Kidney (tissue), 14 donors: Measurements from ENCODE around the gene P3H1. TPM values are rescaled to one million over a fixed set of nuclear protein-coding genes. Genes with fewer than 3 reads are reported as not detected.

Source experiments
- DNase-seq, 5 donors: peaks; one replicate each; pipeline ENCODE4 v3.0.0-alpha.2; 2013 to 2020
- FAIRE-seq: peaks from 2 replicates; lab custom pipeline; 2012; peaks lifted over from hg19 to GRCh38; lab: Jason Lieb, UNC
- H3K27ac ChIP-seq, 2 donors: one replicate each; pipeline ENCODE4 v1.7.0; 2013; ENCODE audit warnings: low read depth in 2 of 2, low read length in 2 of 2, inconsistent platforms in 1 of 2
- H3K27me3 ChIP-seq: one replicate; pipeline ENCODE4 v1.7.1; 2013; ENCODE audit warnings: low read length, inconsistent platforms; ENCODE audit not compliant: control insufficient read depth, insufficient read depth
- H3K36me3 ChIP-seq, 3 donors: one replicate each; pipeline versions ENCODE4 v1.7.0 to v1.7.1; 2013; ENCODE audit warnings: low read length in 3 of 3, control low read depth in 1 of 3, inconsistent platforms in 1 of 3; ENCODE audit not compliant: insufficient read depth in 3 of 3, control insufficient read depth in 2 of 3
- H3K4me1 ChIP-seq, 3 donors: one replicate each; pipeline versions ENCODE4 v1.7.0 to v1.7.1; 2013; ENCODE audit warnings: low read length in 3 of 3, inconsistent platforms in 1 of 3, low read depth in 1 of 3; ENCODE audit not compliant: control insufficient read depth in 2 of 3, insufficient read depth in 2 of 3
- H3K4me3 ChIP-seq, 3 donors: one replicate each; pipeline versions ENCODE4 v1.7.0 to v1.8.1; 2013; ENCODE audit warnings: low read length in 3 of 3, control low read depth in 1 of 3, inconsistent platforms in 1 of 3
- H3K9ac ChIP-seq, 3 donors: one replicate each; pipeline versions ENCODE4 v1.7.0 to v1.7.1; 2013; ENCODE audit warnings: low read length in 3 of 3, control low read depth in 1 of 3, inconsistent platforms in 1 of 3
- H3K9me3 ChIP-seq, 3 donors: one replicate each; pipeline versions ENCODE4 v1.7.0 to v1.7.1; 2013; ENCODE audit warnings: low read length in 3 of 3, control low read depth in 1 of 3, inconsistent platforms in 1 of 3; ENCODE audit not compliant: control insufficient read depth in 2 of 3, insufficient read depth in 1 of 3
- intact Hi-C: fragments of 100-400 bp; cut with DNase I; formaldehyde crosslinking; loops from one replicate; pipeline ENCODE4 v1.11.1; 2022
- polyA plus RNA-seq: library from polyadenylated mRNA; stranded (reverse); fragments of 350-450 nt; fragmentation: Illumina TruSeq; extraction: RNeasy Lipid Tissue Mini Kit (QIAGEN cat#74804); gene quantifications from one replicate; pipeline ENCODE4 v1.2.3, GENCODE V29; 2014; ENCODE audit warnings: low read depth, low replicate concordance; ENCODE audit not compliant: insufficient read depth
- total RNA-seq: library from RNA; stranded (reverse); fragmentation: NEBNext Ultra II Directional; extraction: Animal tissue kit (Norgen Biotek cat#: 25700); gene quantifications from one replicate; pipeline ENCODE4 v1.2.1, GENCODE V29; 2021
- TF ChIP-seq, protein P1 (sequence below): IDR thresholded peaks from 3 replicates; pipeline ENCODE4 v1.5.1; 2012; ENCODE audit warnings: mild to moderate bottlenecking, moderate library complexity, borderline replicate concordance; ENCODE audit not compliant: insufficient read depth; ENCODE audit errors: extremely low read depth
- donor health status: control.
- donor health status: control.
- donor health status: control.
- donor health status: control.
- donor health status: control.
- donor health status: DM: yes; HTN: yes; CAD: no.
- donor health status: Normal renal cell carcinoma (clear cell type).

P3H1 gene
- total and polyA plus RNA-seq, 2 donors from 2014 or later: 19.0 to 29.7 TPM

DNA sequence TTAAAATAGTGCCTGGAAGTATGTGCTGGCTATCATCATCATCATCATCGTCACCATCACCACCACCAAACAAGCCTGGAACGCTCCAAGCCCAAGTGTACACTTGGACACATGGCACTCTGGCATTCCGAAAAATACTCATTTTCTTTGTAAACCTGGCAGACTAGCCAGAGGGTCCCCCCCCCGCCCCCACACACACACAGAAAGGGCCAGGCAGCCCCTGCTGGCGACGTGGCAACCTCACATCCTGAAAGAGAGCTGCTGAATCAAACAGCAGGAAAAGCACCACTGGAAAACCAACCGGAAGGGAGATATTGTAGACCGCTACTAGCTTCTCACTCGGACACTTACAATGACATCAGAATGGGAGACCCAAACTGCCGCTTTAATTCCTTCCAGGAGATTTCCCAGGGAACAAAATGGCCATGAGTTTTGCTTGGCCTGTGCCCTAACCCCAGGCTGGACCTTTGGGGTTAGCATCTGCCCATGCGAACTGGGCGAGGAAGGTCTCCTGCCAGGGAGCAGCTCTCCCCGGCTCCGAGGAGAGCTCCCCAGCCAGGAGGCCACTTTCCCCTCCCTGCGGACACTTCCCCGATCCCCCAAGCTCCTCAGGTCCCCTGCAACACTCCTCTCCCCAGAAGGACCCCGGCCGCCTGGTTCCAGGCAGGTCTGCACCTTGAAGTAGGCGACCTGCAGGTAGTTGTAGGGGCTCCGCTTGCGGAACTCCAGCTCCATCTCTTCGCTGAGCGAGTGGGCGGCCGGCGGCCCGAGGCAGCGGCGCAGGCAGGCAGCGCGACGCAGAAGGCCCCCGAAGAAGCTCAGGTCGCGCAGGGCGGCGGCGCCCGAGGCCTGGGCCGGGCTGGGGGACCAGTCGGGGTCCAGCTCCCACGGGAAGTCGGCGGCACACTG, 742 bp downstream of the P3H1 start:
- H3K9ac ChIP-seq: peak overlapping the region; percentile 24 to 93 (median 66)
- DNase-seq: peak in 4 of 5 donors; percentile 82 to 92 (median 88)
- H3K27me3 ChIP-seq: no peaks in the 10 kb centered on the region
- FAIRE-seq: no peak
- H3K4me1 ChIP-seq: peaks cover 0 to 8% (median 0%) of the 10 kb centered on the region in 3 donors
- H3K27ac ChIP-seq: peak overlapping the region; percentile 84 to 85
- no peaks in the 10 kb centered on the region for H3K36me3 ChIP-seq
- intact Hi-C loops: no loop called here
- no peaks in the 10 kb centered on the region for H3K9me3 ChIP-seq
- peak overlapping the region; percentile 59 to 89 (median 83) for H3K4me3 ChIP-seq
- TF ChIP-seq, protein P1, sequence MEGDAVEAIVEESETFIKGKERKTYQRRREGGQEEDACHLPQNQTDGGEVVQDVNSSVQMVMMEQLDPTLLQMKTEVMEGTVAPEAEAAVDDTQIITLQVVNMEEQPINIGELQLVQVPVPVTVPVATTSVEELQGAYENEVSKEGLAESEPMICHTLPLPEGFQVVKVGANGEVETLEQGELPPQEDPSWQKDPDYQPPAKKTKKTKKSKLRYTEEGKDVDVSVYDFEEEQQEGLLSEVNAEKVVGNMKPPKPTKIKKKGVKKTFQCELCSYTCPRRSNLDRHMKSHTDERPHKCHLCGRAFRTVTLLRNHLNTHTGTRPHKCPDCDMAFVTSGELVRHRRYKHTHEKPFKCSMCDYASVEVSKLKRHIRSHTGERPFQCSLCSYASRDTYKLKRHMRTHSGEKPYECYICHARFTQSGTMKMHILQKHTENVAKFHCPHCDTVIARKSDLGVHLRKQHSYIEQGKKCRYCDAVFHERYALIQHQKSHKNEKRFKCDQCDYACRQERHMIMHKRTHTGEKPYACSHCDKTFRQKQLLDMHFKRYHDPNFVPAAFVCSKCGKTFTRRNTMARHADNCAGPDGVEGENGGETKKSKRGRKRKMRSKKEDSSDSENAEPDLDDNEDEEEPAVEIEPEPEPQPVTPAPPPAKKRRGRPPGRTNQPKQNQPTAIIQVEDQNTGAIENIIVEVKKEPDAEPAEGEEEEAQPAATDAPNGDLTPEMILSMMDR: peak; percentile 26

DNA sequence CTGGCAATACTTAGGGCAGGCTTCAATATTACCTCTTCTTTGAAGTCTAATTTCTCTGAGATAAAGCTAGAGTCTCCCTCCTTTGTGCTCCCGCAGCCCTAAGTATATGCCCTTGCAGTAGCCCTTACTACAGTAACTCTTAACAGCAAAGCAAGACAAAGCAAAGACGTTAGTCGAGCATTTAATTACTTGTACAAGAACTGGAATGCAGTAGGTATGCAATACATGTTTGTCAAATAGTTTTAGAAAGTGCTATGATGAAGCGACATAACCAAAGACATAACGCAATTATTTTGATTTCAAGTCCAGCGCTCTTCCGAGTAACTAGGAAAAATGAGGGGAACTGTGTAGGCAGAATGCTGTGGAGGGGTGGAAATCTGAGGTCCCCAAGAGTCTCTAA, 1.6 kb downstream of the P3H1 start:
- Histone ChIP-seq H3K27ac (no peak overlapping the region), H3K27me3 (no peaks in the 10 kb centered on the region), H3K4me1 (peaks cover 0 to 8% (median 0%) of the 10 kb centered on the region in 3 donors), H3K4me3 (peak overlapping the region; percentile 59 to 89 (median 83)), H3K9ac (peak overlapping the region; percentile 24 to 93 (median 51)), H3K9me3 (no peaks in the 10 kb centered on the region), H3K36me3 (no peaks in the 10 kb centered on the region)
- TF ChIP-seq, protein P1: no peak
- FAIRE-seq: no peak
- intact Hi-C loops: no loop called here
- peak in 2 of 5 donors; percentile 42 to 64 for DNase-seq

GRCh38 chr1:42762269-42762668, 4.6 kb downstream of the P3H1 start:
- Histone ChIP-seq H3K27me3 (no peaks in the 10 kb centered on the region), H3K9ac (no peak overlapping the region), H3K27ac (no peak overlapping the region), H3K4me1 (peaks cover 0 to 10% (median 0%) of the 10 kb centered on the region in 3 donors), H3K36me3 (peaks cover 4 to 18% (median 9%) of the 10 kb centered on the region in 3 donors), H3K4me3 (no peak overlapping the region), H3K9me3 (no peaks in the 10 kb centered on the region)
- DNase-seq (no peak), FAIRE-seq (no peak)
- TF ChIP-seq, protein P1: no peak
- intact Hi-C loops: no loop called here
